OCI-LY3 (cell line): ENCODE measurements around the gene CARD11.

Experiments used
- H2AFZ ChIP-seq: fragments of 200-600, 300-600 bp; shearing (Covaris generic); 2 replicates; pipeline ENCODE4 v1.6.0; 2014; ENCODE audit warnings: antibody characterized with exemption, low read depth, low read length
- H3K27ac ChIP-seq: fragments of 200-600, 300-600 bp; sonication (generic); 2 replicates; pipeline ENCODE4 v1.5.1; 2014; ENCODE audit warnings: mild to moderate bottlenecking, low read length, moderate library complexity, mixed read lengths
- H3K27me3 ChIP-seq: fragments of 200-600, 300-600 bp; sonication (generic); 2 replicates; pipeline ENCODE4 v1.6.1; 2014; ENCODE audit warnings: low read depth, low read length, mixed read lengths
- H3K36me3 ChIP-seq: fragments of 200-600, 300-600 bp; sonication (generic); replicated peaks from 2 replicates; pipeline ENCODE3; 2014; ENCODE audit warnings: low read depth, low read length, mixed read lengths
- H3K4me1 ChIP-seq: fragments of 300-600, 200-600 bp; sonication (generic); 2 replicates; pipeline ENCODE4 v1.6.1; 2014; ENCODE audit warnings: low read length, mixed read lengths
- H3K4me2 ChIP-seq: fragments of 200-600, 300-600 bp; sonication (generic); 2 replicates; pipeline ENCODE4 v1.6.1; 2014; ENCODE audit warnings: low read length, mixed read lengths
- H3K4me3 ChIP-seq: fragments of 300-600, 200-600 bp; sonication (generic); 2 replicates; pipeline ENCODE4 v1.5.1; 2014; ENCODE audit warnings: antibody characterized with exemption, mild to moderate bottlenecking, low read length, moderate library complexity
- H3K79me2 ChIP-seq: fragments of 300-600, 200-600 bp; shearing (Covaris generic); 2 replicates; pipeline ENCODE4 v1.6.1; 2014; ENCODE audit warnings: mild to moderate bottlenecking, low read length, mixed read lengths
- H3K9ac ChIP-seq: fragments of 300-600, 200-600 bp; shearing (Covaris generic); 2 replicates; pipeline ENCODE4 v1.6.0; 2014; ENCODE audit warnings: mild to moderate bottlenecking, low read length, moderate library complexity
- H3K9me3 ChIP-seq: fragments of 200-600, 300-600 bp; shearing (Covaris generic); 2 replicates; pipeline ENCODE4 v1.6.1; 2014; ENCODE audit warnings: low read length, mixed read lengths; ENCODE audit not compliant: insufficient read depth
- H4K20me1 ChIP-seq: fragments of 200-600, 300-600 bp; sonication (generic); 2 replicates; pipeline ENCODE4 v1.6.1; 2016; ENCODE audit warnings: low read length, mixed read lengths; ENCODE audit not compliant: insufficient read depth
- EZH2phosphoT487 ChIP-seq: fragments of 200-600 bp; shearing (Covaris generic); IDR thresholded peaks from 2 replicates; pipeline ENCODE4 v1.6.1; 2018; ENCODE audit warnings: antibody characterized with exemption, mixed run types, low read depth
- TF ChIP-seq, protein P1 (sequence below): fragments of 200-600, 300-600 bp; sonication (generic); IDR thresholded peaks from 2 replicates; pipeline ENCODE4 v1.5.1; 2014; ENCODE audit warnings: antibody characterized with exemption, low read length, low read depth

Gene CARD11

DNA sequence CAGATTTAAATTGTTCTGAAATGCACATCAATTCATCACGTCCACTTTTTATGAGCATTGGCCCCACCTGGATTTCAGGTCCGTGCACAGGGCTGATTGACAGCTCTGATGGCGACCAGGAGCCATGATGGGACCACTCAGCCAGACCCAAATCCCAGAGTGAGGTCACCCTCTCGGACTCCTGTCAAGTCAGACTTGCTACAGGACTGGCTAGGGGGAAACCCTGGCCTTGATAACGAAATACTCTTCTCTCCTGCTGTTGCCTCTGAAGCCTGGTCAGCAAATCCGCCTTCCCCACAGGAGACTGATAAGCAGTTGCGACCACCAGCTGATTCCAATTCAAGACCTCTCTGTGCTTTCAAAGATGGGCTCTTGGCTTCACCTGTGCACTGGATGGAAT, 76.4 kb downstream of the CARD11 start:
- Histone ChIP-seq H3K36me3 (peaks cover 44% of the 10 kb centered on the region), H3K4me3 (no peak overlapping the region), H2AFZ (no peak overlapping the region), H3K9me3 (no peaks in the 10 kb centered on the region), H3K9ac (no peak overlapping the region), H3K27ac (no peak overlapping the region), H3K27me3 (no peaks in the 10 kb centered on the region), H3K79me2 (no peaks in the 10 kb centered on the region; the same call in 1 of the 2 replicates), H3K4me1 (no peaks in the 10 kb centered on the region), H4K20me1 (peaks cover 7% of the 10 kb centered on the region), H3K4me2 (no peak overlapping the region)
- no peak for TF ChIP-seq EZH2phosphoT487
- TF ChIP-seq, protein P1, sequence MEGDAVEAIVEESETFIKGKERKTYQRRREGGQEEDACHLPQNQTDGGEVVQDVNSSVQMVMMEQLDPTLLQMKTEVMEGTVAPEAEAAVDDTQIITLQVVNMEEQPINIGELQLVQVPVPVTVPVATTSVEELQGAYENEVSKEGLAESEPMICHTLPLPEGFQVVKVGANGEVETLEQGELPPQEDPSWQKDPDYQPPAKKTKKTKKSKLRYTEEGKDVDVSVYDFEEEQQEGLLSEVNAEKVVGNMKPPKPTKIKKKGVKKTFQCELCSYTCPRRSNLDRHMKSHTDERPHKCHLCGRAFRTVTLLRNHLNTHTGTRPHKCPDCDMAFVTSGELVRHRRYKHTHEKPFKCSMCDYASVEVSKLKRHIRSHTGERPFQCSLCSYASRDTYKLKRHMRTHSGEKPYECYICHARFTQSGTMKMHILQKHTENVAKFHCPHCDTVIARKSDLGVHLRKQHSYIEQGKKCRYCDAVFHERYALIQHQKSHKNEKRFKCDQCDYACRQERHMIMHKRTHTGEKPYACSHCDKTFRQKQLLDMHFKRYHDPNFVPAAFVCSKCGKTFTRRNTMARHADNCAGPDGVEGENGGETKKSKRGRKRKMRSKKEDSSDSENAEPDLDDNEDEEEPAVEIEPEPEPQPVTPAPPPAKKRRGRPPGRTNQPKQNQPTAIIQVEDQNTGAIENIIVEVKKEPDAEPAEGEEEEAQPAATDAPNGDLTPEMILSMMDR, result no peak

DNA sequence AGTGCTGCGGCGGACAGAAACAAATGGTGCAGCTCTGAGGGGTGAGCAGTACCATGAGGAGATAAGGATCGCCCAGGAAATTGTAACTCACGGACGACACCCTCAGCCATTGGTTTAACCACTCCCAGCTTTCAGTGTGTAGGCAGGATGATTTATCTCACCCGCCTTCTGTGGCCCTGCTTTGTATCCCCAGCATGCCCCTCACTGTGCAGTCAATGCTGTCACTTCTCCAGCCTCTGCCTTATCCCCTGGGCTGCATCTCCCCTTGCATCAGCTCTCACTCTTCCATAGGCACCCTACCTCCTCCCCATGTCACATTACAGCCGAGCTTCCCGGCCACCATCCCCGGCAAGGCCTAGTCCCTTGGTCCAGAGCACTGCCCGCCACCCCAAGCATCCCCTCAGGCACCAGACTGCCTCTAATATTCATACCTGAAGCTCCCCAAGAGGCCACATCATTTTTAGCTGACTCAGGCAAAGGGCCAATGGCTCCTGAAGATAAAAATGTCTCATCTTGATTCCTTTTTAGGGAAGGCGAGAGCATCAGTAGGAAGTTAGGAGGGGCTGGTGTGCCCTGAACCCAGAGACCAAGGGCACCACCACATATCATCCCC, 77.1 kb downstream of the CARD11 start:
- H3K27ac ChIP-seq, result no peak overlapping the region
- H3K4me3 ChIP-seq, result no peak overlapping the region
- H3K9ac ChIP-seq, result no peak overlapping the region
- H3K9me3 ChIP-seq, result no peaks in the 10 kb centered on the region
- H3K36me3 ChIP-seq, result peaks cover 41% of the 10 kb centered on the region
- no peak overlapping the region for H2AFZ ChIP-seq
- no peaks in the 10 kb centered on the region for H3K27me3 ChIP-seq
- no peaks in the 10 kb centered on the region for H3K4me1 ChIP-seq
- no peak overlapping the region for H3K4me2 ChIP-seq
- no peaks in the 10 kb centered on the region; the same call in 1 of the 2 replicates for H3K79me2 ChIP-seq
- TF ChIP-seq EZH2phosphoT487, result no peak
- TF ChIP-seq, protein P1, result no peak
- peaks cover 7% of the 10 kb centered on the region for H4K20me1 ChIP-seq

DNA sequence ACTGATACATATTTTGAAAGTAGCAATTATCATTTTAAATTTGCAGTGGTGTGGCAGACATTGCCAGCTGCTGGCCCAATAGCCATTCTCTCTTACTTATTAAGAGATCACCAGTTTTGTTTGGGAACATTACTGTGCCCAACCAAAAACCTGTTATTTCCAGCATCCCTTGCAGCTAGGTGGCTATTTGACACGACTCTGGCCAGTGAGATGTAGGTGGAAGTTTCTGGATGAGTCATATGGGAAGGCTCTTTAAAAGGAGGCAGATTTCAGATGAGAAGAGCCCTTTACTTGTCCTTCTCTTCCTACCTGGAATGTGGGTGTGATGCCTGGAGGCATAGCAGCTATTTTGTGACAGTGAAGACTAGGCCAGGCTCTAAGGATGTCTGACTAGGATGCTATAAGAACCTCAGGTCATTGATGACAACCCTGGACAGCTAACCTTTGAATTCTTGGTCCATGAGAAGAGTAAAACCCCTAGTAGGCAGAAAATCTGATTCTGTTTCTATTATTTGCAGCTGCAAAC, 77.9 kb downstream of the CARD11 start:
- Histone ChIP-seq H3K27ac (no peak overlapping the region), H3K27me3 (no peaks in the 10 kb centered on the region), H3K36me3 (peaks cover 35% of the 10 kb centered on the region), H2AFZ (no peak overlapping the region), H3K9me3 (no peaks in the 10 kb centered on the region), H3K4me1 (no peaks in the 10 kb centered on the region), H3K4me2 (no peak overlapping the region), H4K20me1 (peaks cover 7% of the 10 kb centered on the region), H3K9ac (no peak overlapping the region), H3K4me3 (no peak overlapping the region), H3K79me2 (no peaks in the 10 kb centered on the region; the same call in 1 of the 2 replicates)
- TF ChIP-seq, protein P1, result no peak
- no peak for TF ChIP-seq EZH2phosphoT487

DNA sequence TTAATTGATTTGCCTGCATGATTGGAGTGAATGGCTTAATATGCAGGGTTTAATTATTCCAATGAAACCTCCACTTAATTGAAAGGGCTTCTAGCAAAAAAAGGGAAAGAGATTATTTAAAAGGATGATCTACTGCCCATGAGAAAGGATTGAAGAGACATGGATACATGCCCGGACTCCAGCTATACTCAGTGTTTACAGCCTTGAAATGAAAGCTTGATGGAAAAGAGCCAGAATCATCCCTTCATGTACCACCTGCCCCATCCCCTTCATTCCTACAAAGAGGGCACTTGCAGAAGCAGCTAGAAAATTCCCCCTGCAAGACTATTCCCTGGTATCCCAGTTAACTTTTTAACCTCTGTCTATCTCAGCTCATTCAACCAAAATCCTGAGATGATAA, 78.4 kb downstream of the CARD11 start:
- H3K27ac ChIP-seq, result no peak overlapping the region
- H2AFZ ChIP-seq, result no peak overlapping the region
- H3K4me3 ChIP-seq, result no peak overlapping the region
- no peak overlapping the region for H3K9ac ChIP-seq
- H4K20me1 ChIP-seq, result peaks cover 7% of the 10 kb centered on the region
- peaks cover 34% of the 10 kb centered on the region for H3K36me3 ChIP-seq
- no peaks in the 10 kb centered on the region for H3K27me3 ChIP-seq
- H3K4me2 ChIP-seq, result no peak overlapping the region
- H3K4me1 ChIP-seq, result no peaks in the 10 kb centered on the region
- no peaks in the 10 kb centered on the region; the same call in 1 of the 2 replicates for H3K79me2 ChIP-seq
- H3K9me3 ChIP-seq, result no peaks in the 10 kb centered on the region
- TF ChIP-seq, protein P1, result no peak
- TF ChIP-seq EZH2phosphoT487, result no peak
